Neural cell (in vitro differentiated cells): ENCODE results near the gene LRGUK. TPM values are rescaled to one million over a fixed set of nuclear protein-coding genes. Genes with fewer than 3 reads are reported as not detected.

Experiments used
- H2AFZ ChIP-seq: fragments of 200-600, 300-800 bp; sonication (generic), shearing (Covaris generic); 2 replicates; pipeline ENCODE4 v1.6.0; 2014; ENCODE audit warnings: low read depth, mild to moderate bottlenecking, antibody characterized with exemption, low read length, moderate library complexity
- H3F3A ChIP-seq: fragments of 200-600 bp; shearing (Covaris generic); 2 replicates; pipeline ENCODE4 v1.6.1; 2016; ENCODE audit warnings: mild to moderate bottlenecking, moderate library complexity, mixed read lengths, antibody characterized with exemption, low read length; ENCODE audit not compliant: insufficient read depth, poor library complexity, severe bottlenecking
- H3K27ac ChIP-seq: fragments of 200-600, 300-800 bp; sonication (generic), shearing (Covaris generic); 2 replicates; pipeline ENCODE4 v1.5.1; 2014; ENCODE audit warnings: mild to moderate bottlenecking, low read length, moderate library complexity
- H3K27me3 ChIP-seq: fragments of 300-800, 200-600 bp; sonication (generic), shearing (Covaris generic); 2 replicates; pipeline ENCODE4 v1.6.0; 2014; ENCODE audit warnings: mild to moderate bottlenecking, low read depth, low read length, moderate library complexity; ENCODE audit not compliant: insufficient read depth
- H3K36me3 ChIP-seq: fragments of 300-800, 200-600 bp; sonication (generic), shearing (Covaris generic); 2 replicates; pipeline ENCODE4 v1.5.1; 2014; ENCODE audit warnings: mild to moderate bottlenecking, antibody characterized with exemption, low read length, moderate library complexity; ENCODE audit not compliant: insufficient read depth
- H3K4me2 ChIP-seq: fragments of 300-800, 200-600 bp; sonication (generic), shearing (Covaris generic); 2 replicates; pipeline ENCODE4 v1.6.0; 2014; ENCODE audit warnings: mild to moderate bottlenecking, low read length
- H3K4me3 ChIP-seq: fragments of 300-800, 200-600 bp; sonication (generic), shearing (Covaris generic); 2 replicates; pipeline ENCODE4 v1.5.1; 2014; ENCODE audit warnings: mild to moderate bottlenecking, low read length, moderate library complexity
- H3K79me2 ChIP-seq: fragments of 200-600 bp; shearing (Covaris generic); replicated peaks from 2 replicates; pipeline ENCODE4 v1.6.0; 2014; ENCODE audit warnings: mild to moderate bottlenecking, low read length, moderate library complexity; ENCODE audit not compliant: insufficient read depth
- H3K9ac ChIP-seq: fragments of 300-800, 200-600 bp; sonication (generic), shearing (Covaris generic); 2 replicates; pipeline ENCODE4 v1.6.1; 2016; ENCODE audit warnings: mild to moderate bottlenecking, low read length, mixed read lengths
- H3K9me2 ChIP-seq: fragments of 200-600 bp; shearing (Covaris generic); 2 replicates; pipeline ENCODE4 v1.6.1; 2016; ENCODE audit warnings: mild to moderate bottlenecking, low read length, mixed read lengths; ENCODE audit not compliant: insufficient read depth
- H3K9me3 ChIP-seq: fragments of 200-600, 300-800 bp; sonication (generic), shearing (Covaris generic); 2 replicates; pipeline ENCODE4 v1.6.1; 2016; ENCODE audit warnings: mild to moderate bottlenecking, mixed run types, low read length, moderate library complexity, mixed read lengths
- H4K20me1 ChIP-seq: fragments of 200-600 bp; shearing (Covaris generic); 2 replicates; pipeline ENCODE4 v1.6.1; 2016; ENCODE audit warnings: mild to moderate bottlenecking, mixed run types; ENCODE audit not compliant: insufficient read depth
- EP300 ChIP-seq: fragments of 450-650 bp; conservative IDR thresholded peaks from 2 replicates; pipeline ENCODE4 v1.6.1; 2014; ENCODE audit warnings: antibody characterized with exemption, mild to moderate bottlenecking, moderate library complexity; ENCODE audit not compliant: poor library complexity, severe bottlenecking
- EZH2 ChIP-seq: fragments of 200-600, 300-800 bp; shearing (Covaris generic), sonication (generic); IDR thresholded peaks from 2 replicates; pipeline ENCODE4 v1.6.1; 2014; ENCODE audit warnings: antibody characterized with exemption, low read length, borderline replicate concordance, mild to moderate bottlenecking; ENCODE audit not compliant: insufficient read depth, poor library complexity, severe bottlenecking
- MXI1 ChIP-seq: fragments of 450-650 bp; conservative IDR thresholded peaks from 2 replicates; pipeline ENCODE4 v1.6.1; 2014; ENCODE audit warnings: antibody characterized with exemption, mild to moderate bottlenecking; ENCODE audit not compliant: poor library complexity, severe bottlenecking
- POLR2AphosphoS5 ChIP-seq: IDR thresholded peaks from 2 replicates; pipeline ENCODE4 v1.6.1; 2012
- RAD21 ChIP-seq: fragments of 450-650 bp; conservative IDR thresholded peaks from 2 replicates; pipeline ENCODE4 v1.6.1; 2014; ENCODE audit warnings: antibody characterized with exemption, mild to moderate bottlenecking, moderate library complexity
- SMC3 ChIP-seq: fragments of 450-650 bp; conservative IDR thresholded peaks from 2 replicates; pipeline ENCODE4 v1.6.1; 2014; ENCODE audit warnings: antibody characterized with exemption, mild to moderate bottlenecking, moderate library complexity; ENCODE audit not compliant: poor library complexity
- TAF1 ChIP-seq: IDR thresholded peaks from 2 replicates; pipeline ENCODE4 v1.6.1; 2012; ENCODE audit warnings: low read depth
- polyA plus RNA-seq: library from polyadenylated mRNA; depleted of rRNA; stranded (reverse); fragments of >200 nt; gene quantifications from 2 replicates; pipeline ENCODE4 v1.2.3, GENCODE V29; 2014
- TF ChIP-seq, protein P1 (sequence below): fragments of 450-650 bp; IDR thresholded peaks from 2 replicates; pipeline ENCODE4 v1.5.1; 2014; ENCODE audit warnings: antibody characterized with exemption, mild to moderate bottlenecking, moderate library complexity; ENCODE audit not compliant: poor library complexity, severe bottlenecking
- TF ChIP-seq, protein P2 (sequence below): IDR thresholded peaks from 2 replicates; pipeline ENCODE4 v1.6.1; 2012; ENCODE audit warnings: borderline replicate concordance

LRGUK gene
- polyA plus RNA-seq, 1 donor from 2014 or later: 4.9 TPM

DNA sequence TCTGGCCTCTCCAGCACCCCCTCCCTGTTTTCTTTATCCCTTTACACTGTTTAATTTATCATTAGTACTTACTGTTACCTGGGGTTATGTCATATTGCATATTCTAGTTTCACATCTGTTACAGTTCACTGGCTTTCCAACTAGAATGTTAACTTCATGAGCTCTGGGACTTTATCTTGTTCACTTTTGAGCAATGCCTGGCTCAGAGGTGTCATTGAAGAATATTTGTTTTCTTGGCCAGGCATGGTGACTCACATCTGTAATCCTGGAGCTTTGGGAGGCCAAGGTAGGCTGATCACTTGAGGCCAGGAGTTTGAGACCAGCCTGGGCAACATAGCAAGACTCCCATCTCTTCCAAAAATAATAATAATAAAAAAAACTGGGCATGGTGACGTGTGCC is 40.7 kb downstream of the LRGUK start:
- H3K27me3 ChIP-seq: no peaks in the 10 kb centered on the region
- H3K9ac ChIP-seq: no peak overlapping the region
- no peak overlapping the region for H3K27ac ChIP-seq
- H3K79me2 ChIP-seq: no peaks in the 10 kb centered on the region
- no peaks in the 10 kb centered on the region for H3F3A ChIP-seq
- no peaks in the 10 kb centered on the region for H3K9me2 ChIP-seq
- H3K4me3 ChIP-seq: no peak overlapping the region
- H4K20me1 ChIP-seq: no peaks in the 10 kb centered on the region
- no peak overlapping the region for H2AFZ ChIP-seq
- H3K9me3 ChIP-seq: no peaks in the 10 kb centered on the region
- no peak overlapping the region for H3K4me2 ChIP-seq
- TF ChIP-seq MXI1 (no peak), RAD21 (no peak), SMC3 (no peak)
- no peaks in the 10 kb centered on the region for H3K36me3 ChIP-seq

DNA sequence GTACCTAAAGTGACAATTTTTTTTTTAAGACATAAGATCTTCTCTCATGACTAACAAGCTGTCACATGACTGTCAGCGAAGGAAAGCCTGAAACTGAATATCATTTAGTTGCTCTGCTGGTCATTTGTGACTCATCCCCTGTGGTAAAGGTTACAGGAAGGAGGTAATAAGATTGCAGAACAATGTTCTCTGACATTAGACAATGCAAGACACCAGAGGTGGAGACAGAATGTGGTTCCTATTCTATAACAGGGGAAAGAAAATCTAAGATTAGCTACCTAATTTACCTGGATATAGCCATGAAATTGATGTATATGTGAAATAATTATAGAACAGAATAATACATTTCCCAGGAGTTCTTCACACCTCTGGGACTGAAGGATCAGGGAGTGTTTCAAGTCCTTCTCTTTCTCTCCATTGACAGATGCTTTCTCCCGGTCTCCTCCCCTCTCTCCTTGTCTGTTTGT is 47.7 kb downstream of the LRGUK start:
- no peaks in the 10 kb centered on the region for H3F3A ChIP-seq
- H3K79me2 ChIP-seq: no peaks in the 10 kb centered on the region
- H3K9me2 ChIP-seq: no peaks in the 10 kb centered on the region
- H3K9ac ChIP-seq: no peak overlapping the region
- H2AFZ ChIP-seq: no peak overlapping the region
- H3K4me2 ChIP-seq: no peak overlapping the region
- no peak overlapping the region for H3K4me3 ChIP-seq
- no peak overlapping the region for H3K27ac ChIP-seq
- H3K27me3 ChIP-seq: no peaks in the 10 kb centered on the region
- TF ChIP-seq SMC3: no peak
- no peak for TF ChIP-seq EP300
- no peak for TF ChIP-seq MXI1
- TF ChIP-seq, protein P1, sequence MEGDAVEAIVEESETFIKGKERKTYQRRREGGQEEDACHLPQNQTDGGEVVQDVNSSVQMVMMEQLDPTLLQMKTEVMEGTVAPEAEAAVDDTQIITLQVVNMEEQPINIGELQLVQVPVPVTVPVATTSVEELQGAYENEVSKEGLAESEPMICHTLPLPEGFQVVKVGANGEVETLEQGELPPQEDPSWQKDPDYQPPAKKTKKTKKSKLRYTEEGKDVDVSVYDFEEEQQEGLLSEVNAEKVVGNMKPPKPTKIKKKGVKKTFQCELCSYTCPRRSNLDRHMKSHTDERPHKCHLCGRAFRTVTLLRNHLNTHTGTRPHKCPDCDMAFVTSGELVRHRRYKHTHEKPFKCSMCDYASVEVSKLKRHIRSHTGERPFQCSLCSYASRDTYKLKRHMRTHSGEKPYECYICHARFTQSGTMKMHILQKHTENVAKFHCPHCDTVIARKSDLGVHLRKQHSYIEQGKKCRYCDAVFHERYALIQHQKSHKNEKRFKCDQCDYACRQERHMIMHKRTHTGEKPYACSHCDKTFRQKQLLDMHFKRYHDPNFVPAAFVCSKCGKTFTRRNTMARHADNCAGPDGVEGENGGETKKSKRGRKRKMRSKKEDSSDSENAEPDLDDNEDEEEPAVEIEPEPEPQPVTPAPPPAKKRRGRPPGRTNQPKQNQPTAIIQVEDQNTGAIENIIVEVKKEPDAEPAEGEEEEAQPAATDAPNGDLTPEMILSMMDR: no peak
- TF ChIP-seq TAF1: no peak
- no peak for TF ChIP-seq RAD21
- TF ChIP-seq, protein P2, sequence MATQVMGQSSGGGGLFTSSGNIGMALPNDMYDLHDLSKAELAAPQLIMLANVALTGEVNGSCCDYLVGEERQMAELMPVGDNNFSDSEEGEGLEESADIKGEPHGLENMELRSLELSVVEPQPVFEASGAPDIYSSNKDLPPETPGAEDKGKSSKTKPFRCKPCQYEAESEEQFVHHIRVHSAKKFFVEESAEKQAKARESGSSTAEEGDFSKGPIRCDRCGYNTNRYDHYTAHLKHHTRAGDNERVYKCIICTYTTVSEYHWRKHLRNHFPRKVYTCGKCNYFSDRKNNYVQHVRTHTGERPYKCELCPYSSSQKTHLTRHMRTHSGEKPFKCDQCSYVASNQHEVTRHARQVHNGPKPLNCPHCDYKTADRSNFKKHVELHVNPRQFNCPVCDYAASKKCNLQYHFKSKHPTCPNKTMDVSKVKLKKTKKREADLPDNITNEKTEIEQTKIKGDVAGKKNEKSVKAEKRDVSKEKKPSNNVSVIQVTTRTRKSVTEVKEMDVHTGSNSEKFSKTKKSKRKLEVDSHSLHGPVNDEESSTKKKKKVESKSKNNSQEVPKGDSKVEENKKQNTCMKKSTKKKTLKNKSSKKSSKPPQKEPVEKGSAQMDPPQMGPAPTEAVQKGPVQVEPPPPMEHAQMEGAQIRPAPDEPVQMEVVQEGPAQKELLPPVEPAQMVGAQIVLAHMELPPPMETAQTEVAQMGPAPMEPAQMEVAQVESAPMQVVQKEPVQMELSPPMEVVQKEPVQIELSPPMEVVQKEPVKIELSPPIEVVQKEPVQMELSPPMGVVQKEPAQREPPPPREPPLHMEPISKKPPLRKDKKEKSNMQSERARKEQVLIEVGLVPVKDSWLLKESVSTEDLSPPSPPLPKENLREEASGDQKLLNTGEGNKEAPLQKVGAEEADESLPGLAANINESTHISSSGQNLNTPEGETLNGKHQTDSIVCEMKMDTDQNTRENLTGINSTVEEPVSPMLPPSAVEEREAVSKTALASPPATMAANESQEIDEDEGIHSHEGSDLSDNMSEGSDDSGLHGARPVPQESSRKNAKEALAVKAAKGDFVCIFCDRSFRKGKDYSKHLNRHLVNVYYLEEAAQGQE: no peak
- TF ChIP-seq POLR2AphosphoS5: no peak
- no peak for TF ChIP-seq EZH2
- no peaks in the 10 kb centered on the region for H3K36me3 ChIP-seq
- H4K20me1 ChIP-seq: no peaks in the 10 kb centered on the region
- H3K9me3 ChIP-seq: no peaks in the 10 kb centered on the region
